Cerebellar cortex (tissue), 1 donor: Measurements from ENCODE around the gene GALNT7.
A peak's percentile ranks its signal among the peaks of the same experiment; 100 is the strongest.
"Not testable (repeated sequence)": the region's sequence is repeated elsewhere in the genome, so short reads cannot be mapped to it uniquely, and the experiment has no call there.

Experiments
- DNase-seq: peaks from one replicate; pipeline ENCODE4 v3.0.0-alpha.2; 2015; ENCODE audit warnings: low spot score

The GALNT7 gene

GRCh38 chr4:173166491-173166890 is 2.1 kb upstream of the GALNT7 start:
- no peak for DNase-seq

DNA sequence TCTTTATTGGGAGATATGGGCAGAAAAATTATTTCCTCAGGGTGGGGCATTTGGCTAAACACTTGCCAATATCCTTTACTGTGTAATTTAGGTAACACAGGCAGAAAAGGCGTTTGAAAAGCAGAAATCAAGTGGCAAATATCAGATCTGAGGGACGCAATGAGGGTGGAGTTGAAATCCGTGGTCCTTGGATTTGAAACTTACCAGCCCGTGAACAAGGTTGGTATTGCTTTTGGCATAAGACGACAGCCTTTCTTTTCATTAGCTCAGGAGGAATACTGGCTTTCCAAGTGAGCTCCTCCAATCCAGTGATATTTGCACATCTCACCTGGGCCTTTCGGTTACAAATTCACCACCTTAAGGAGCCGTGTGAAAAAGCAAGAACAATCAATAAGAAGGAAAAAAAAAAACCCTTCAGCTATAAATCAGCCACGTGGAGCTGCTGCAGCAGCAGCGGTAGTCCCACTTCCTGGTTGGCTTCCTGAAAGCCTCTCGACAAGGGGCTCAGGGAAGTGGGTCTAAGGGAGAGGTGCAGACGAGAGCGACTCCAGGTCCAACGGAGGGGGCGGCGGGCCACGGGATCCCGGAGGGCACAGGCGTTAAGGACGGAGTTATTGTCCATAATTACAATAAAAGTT is 734 bp upstream of the GALNT7 start:
- peak; percentile 60 for DNase-seq

DNA sequence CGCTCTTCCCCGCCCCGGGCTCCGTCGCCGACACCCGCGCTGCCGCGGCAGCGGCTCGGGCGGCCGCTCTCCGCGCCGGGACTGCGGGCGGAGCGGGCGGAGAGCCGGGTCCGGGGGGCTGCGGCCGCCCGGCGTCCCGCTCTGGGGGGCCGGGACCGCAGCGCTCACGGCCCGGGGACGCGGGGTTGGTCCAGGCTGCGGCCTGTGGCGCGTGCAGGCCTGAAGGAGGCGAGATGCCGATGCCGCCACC is 492 bp downstream of the GALNT7 start:
- no peak for DNase-seq

DNA sequence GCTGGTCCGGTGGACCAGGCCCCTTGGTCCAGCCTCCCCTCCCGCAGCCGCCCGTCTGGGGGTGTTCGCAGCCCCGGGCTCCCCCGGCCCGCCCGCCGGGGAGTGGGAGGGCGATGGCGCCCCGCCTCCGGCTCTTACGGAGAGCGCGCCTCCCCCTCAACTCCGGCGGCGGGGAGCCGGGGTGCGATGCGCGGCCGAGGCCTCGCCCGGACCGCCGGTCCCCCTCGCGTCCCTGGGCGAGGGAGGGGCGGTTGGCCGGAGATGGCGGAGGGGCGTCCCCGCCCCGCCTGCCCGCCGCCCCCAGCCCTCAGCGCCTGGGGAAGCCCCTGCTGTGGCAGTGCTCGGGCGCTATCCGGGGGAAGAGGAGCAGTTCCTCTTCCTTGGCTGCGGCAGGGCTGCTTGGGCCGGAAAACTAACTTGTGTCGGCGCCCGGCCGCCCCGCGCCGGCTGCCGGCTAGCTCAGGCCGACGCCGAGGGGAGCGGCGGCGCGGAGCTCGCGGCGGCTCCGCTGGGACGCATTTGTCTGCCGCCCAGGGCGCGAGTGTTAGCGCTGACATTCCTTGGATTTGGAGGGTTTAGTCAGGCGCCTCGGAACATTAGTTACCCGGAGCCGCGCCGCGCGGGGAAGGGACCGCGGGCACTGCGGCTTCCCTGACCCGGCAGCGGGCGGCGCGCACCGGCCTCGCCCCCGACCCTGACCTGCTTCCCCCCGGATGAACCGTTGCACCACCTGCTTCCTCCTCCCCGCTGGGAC is 994 bp downstream of the GALNT7 start:
- DNase-seq = no peak

DNA sequence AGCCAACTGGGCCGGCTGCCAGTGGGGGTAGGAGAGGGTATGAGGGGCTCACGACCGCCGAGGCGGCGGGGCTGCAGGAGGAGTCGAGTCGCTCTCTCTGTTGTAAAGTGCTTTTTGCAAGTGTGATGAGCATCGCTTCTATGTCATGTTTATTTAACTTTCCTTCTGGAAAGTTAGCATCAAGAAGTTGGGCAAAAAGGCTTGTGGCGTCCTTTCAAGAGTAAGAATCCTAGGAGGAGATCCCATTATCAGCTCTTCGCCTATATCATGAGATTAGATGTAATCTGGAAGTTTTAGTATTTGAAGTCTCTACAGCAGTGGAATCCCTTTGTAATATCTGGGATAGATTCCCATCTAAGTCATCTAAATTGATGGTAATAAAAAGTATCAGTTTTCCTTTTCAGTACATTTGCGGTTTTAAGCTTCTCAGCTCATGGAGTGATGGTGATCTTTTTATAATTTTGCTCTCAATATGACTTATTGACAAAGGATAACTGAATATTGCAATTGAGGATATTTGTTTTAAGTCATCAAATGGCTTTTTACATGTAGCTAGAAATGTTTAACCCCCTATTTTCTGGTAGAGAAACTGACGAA is 1.7 kb downstream of the GALNT7 start:
- DNase-seq = no peak

DNA sequence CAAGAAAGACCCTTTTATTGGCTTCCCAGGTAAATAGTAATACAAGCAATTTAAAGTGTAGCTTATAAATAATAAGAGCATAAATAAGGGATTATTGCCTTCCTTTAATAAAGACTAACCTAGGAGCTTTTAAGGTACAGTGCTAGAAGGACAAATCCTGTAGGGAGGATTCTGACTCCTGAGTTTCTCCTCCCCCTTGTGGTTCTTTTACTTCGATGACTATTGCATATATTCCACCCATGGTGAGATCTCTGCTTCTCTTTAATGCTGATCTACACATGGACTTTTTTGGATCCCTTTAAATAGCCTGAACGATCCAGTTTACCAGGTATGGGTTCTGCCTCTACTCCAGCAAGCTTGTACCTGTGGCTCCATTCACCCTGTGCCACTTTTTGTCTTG is 2.5 kb downstream of the GALNT7 start:
- peak; percentile 71 for DNase-seq

- no peak for DNase-seq
Observed at GRCh38 chr4:173171987-173172386, 3.4 kb downstream of the GALNT7 start.

- DNase-seq = no peak
Observed at GRCh38 chr4:173174184-173174583, 5.6 kb downstream of the GALNT7 start.

DNA sequence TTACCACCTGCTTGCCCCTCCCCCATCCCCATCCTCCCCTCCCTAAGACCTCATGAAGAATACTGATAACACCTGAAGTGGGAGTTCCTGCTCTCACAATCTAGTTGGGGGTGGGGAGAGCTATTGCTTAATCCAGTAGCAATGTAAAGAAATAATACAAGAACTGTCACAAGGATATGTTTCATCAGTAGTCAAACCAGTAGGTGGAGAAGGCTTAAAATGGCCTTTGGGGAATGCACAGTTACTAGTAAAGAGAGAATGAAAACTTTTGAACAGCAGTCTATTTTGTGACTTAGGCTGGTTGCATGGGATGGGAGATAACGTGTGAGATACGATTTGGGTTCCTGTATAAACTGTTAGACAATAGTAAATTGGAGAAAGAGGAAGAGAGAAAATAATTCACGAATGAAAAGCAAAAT is 6.0 kb downstream of the GALNT7 start:
- DNase-seq = no peak

DNA sequence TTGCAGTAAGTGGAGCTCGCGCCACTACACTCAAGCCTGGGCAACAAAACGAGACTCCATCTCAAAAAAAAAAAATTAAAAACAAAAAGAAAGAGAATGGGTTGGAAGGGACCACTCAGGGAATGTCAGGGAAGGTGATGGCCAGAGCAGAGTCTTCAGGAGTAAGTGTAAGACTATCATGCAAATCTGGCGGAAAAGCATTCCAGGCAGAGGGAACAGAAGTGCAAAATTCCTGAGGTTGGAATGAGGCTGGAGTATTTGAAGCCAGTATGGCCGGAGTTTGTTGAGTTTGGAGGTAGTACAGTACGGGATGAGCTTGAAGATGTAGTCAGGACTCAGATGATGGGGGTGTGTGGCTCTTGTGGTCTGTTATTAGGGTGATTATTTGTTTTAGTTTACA is 7.4 kb downstream of the GALNT7 start:
- no peak for DNase-seq

- peak; percentile 78 for DNase-seq
Observed at GRCh38 chr4:173177232-173177631, 8.6 kb downstream of the GALNT7 start.

DNA sequence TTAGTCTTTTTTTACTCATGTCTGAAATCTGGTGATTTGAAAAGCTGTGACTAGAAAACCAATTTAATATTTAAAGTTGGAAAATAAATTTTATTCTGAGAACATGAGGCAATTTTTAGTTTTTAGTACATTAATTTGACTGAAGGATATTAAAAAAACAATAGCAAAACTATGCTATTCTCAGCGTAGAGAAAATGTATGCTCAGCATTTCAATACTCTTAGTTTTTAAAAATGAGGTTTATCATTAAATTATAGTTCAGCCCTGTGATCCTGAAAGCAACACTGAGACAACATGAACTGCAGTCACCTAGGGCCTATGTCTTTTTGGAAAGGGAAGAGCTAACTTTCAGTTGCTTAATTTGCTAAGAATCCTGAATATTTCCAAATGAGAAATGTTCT is 9.5 kb downstream of the GALNT7 start:
- DNase-seq = no peak

GRCh38 chr4:173181848-173182247 is 13.2 kb downstream of the GALNT7 start:
- no peak for DNase-seq

- peak; percentile 76 for DNase-seq
Observed at GRCh38 chr4:173182403-173182802, 13.8 kb downstream of the GALNT7 start.

DNA sequence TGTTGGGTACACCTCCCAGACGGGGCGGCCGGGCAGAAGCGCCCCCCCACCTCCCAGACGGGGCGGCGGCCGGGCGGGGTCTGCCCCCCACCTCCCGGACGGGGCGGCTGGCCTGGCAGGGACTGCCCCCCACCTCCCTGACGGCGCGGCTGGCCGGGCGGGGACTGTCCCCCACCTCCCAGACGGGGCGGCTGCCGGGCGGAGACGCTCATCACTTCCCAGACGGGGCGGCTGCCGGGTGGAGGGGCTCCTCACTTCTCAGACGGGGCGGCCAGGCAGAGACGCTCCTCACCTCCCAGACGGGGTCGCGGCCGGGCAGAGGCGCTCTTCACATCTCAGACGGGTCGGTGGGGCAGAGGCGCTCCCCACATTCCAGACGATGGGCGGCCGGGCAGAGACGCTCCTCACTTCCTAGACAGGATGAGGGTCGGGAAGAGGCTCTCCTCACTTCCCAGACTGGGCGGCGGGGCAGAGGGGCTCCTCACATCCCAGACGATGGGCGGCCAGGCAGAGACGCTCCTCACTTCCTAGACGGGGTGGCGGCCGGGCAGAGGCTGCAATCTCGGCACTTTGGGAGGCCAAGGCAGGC is 15.1 kb downstream of the GALNT7 start:
- not testable (repeated sequence) for DNase-seq

DNA sequence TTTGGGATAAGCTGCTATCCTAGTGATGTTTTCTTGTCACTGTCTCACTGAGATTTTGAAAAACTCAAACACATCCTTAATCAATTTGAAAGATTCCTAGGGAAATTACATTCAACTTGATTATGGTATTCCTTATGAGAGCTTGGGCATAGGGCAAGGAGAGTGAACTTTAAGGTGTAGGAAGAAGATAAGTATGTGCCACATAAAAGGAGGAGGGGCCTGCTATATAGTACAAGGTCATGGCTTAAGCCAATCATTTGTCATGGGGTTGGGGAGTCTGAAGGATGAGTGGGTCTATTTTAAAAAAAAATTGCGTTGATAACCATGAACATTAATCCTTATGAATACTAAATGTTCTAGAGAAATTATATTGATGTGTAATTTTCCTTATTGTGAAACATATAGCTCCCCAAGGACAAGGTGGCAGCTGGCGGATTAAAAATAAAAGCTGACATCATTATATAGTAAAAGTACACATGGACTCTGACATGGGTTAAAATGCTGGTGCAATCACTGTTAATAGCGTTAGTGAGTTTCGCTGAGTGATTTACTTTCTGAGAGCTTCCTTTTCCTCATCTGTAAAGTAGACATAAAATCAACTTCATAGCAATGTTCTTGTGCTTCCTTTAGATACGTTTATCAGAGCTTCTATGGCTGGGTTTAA is 17.4 kb downstream of the GALNT7 start:
- no peak for DNase-seq

DNA sequence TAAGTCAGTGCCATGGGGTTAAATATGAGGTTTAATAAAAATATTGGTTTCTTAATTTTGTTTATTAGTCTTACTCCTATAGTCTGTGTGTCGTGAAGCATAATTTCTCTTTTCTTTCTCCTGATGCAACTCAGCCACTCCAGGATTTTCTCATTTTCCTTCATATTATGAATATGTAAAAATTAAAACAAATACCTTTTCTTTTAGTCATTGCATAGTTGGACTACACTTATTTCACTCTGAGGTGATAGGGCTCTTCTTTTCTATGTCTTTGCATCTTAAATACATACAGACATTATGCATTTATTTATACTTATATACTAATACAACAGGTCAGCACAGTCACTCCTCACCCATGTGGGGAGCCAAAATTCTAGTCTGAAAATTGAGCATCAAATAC is 19.1 kb downstream of the GALNT7 start:
- no peak for DNase-seq

DNA sequence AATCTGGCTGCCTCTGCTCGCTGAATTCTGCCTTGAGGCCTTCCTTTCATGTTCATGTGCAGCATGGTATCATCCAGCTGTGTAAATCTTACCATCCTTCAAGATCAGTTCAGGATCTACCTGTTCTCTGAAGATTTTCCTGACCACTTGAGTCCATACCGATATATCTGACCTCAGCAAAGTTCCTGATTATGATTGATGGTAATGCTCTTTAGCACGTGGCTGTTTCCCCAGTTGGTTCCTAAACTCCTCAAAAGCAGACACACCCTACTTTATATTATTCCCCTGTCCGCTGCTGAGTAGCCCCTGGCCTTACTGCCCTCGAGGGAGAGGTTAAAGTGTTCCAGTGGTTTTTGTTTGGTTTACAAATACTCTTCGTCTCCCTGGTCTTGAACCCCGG is 20.0 kb downstream of the GALNT7 start:
- DNase-seq = no peak

GRCh38 chr4:173189117-173189693 is 20.6 kb downstream of the GALNT7 start:
- no peak for DNase-seq

- DNase-seq = no peak
Observed at GRCh38 chr4:173191623-173192041, 23.0 kb downstream of the GALNT7 start.

GRCh38 chr4:173192375-173193162 is 24.0 kb downstream of the GALNT7 start:
- DNase-seq = no peak

- no peak for DNase-seq
Observed at GRCh38 chr4:173194157-173194556, 25.5 kb downstream of the GALNT7 start.
